Measurements from ENCODE around the gene NCKAP5.

- TF ChIP-seq POLR2A (IDR thresholded peaks at IDR 0.05) = no peak
- TF ChIP-seq CTCF (IDR thresholded peaks at IDR 0.05) = no peak
These were observed 576.7 kb downstream of the NCKAP5 start for GRCh38 chr2:132991471-132992045.
